ENCODE measurements around the gene C20orf141. TPM values are rescaled to one million over a fixed set of nuclear protein-coding genes. Genes with fewer than 3 reads are reported as not detected.

C20orf141 gene
- total RNA-seq, 1 donor from 2014 or later: not detected

GRCh38 chr20:2804041-2804828 lies 10.6 kb upstream of the C20orf141 start:
- H3K4me1 ChIP-seq (ENCODE audit: insufficient read depth, low read length): peaks cover 18% of the 10 kb centered on the region
- Mint-ChIP-seq H3K27ac (ENCODE audit: unreplicated experiment) (no peak overlapping the region), H3K36me3 (ENCODE audit: low read depth, unreplicated experiment) (no peaks in the 10 kb centered on the region), H3K4me1 (ENCODE audit: low read depth, unreplicated experiment) (peaks cover 10% of the 10 kb centered on the region), H3K27me3 (ENCODE audit: low read depth, unreplicated experiment) (peaks cover 72% of the 10 kb centered on the region), H3K4me3 (ENCODE audit: unreplicated experiment) (no peak overlapping the region), H3K9me3 (ENCODE audit: unreplicated experiment) (peaks cover 25% of the 10 kb centered on the region)
- H3K27me3 ChIP-seq (ENCODE audit: insufficient read depth, low read length): peaks cover 67% of the 10 kb centered on the region
- H2AFZ ChIP-seq (ENCODE audit: low read depth, low read length): no peak overlapping the region
- peak overlapping the region; percentile 60 for H3K4me2 ChIP-seq (ENCODE audit: low read length)
- no peak for TF ChIP-seq EZH2 (IDR thresholded peaks at IDR 0.05; ENCODE audit: insufficient read depth, low read length)
- DNase-seq (ENCODE audit: low read depth) (no peak), FAIRE-seq (no peak)
- H4K20me1 ChIP-seq (ENCODE audit: insufficient read depth, low read length): no peaks in the 10 kb centered on the region
- no peak overlapping the region for H3K4me3 ChIP-seq (ENCODE audit: insufficient read depth, low read depth, low read length)
- H3K27ac ChIP-seq (ENCODE audit: low read depth, low read length): no peak overlapping the region
- H3K9ac ChIP-seq (ENCODE audit: low read length): no peak overlapping the region
- H3K36me3 ChIP-seq (ENCODE audit: insufficient read depth, low read length): no peaks in the 10 kb centered on the region
- no peaks in the 10 kb centered on the region for H3K79me2 ChIP-seq (ENCODE audit: insufficient read depth, low read length)
- peaks cover 11% of the 10 kb centered on the region for H3K9me3 ChIP-seq (ENCODE audit: insufficient read depth, low read depth, low read length)

- Mint-ChIP-seq H3K4me3 (ENCODE audit: unreplicated experiment) (no peak overlapping the region), H3K27me3 (ENCODE audit: low read depth, unreplicated experiment) (peaks cover 68% of the 10 kb centered on the region), H3K4me1 (ENCODE audit: low read depth, unreplicated experiment) (peaks cover 7% of the 10 kb centered on the region), H3K36me3 (ENCODE audit: low read depth, unreplicated experiment) (no peaks in the 10 kb centered on the region), H3K9me3 (ENCODE audit: unreplicated experiment) (peaks cover 25% of the 10 kb centered on the region), H3K27ac (ENCODE audit: unreplicated experiment) (no peak overlapping the region)
- H3K27ac ChIP-seq (ENCODE audit: low read depth, low read length): no peak overlapping the region
- H4K20me1 ChIP-seq (ENCODE audit: insufficient read depth, low read length): no peaks in the 10 kb centered on the region
- peaks cover 62% of the 10 kb centered on the region for H3K27me3 ChIP-seq (ENCODE audit: insufficient read depth, low read length)
- H2AFZ ChIP-seq (ENCODE audit: low read depth, low read length): no peak overlapping the region
- H3K36me3 ChIP-seq (ENCODE audit: insufficient read depth, low read length): no peaks in the 10 kb centered on the region
- TF ChIP-seq EZH2 (IDR thresholded peaks at IDR 0.05; ENCODE audit: insufficient read depth, low read length) (peak; percentile 59), CTCF (IDR thresholded peaks at IDR 0.05; ENCODE audit: insufficient read depth, low read depth, low read length) (no peak)
- H3K79me2 ChIP-seq (ENCODE audit: insufficient read depth, low read length): no peaks in the 10 kb centered on the region
- H3K4me3 ChIP-seq (ENCODE audit: insufficient read depth, low read depth, low read length): no peak overlapping the region
- peak overlapping the region; percentile 60 for H3K4me2 ChIP-seq (ENCODE audit: low read length)
- FAIRE-seq: no peak
- DNase-seq (ENCODE audit: low read depth): no peak
- H3K9ac ChIP-seq (ENCODE audit: low read length): no peak overlapping the region
- peaks cover 11% of the 10 kb centered on the region for H3K9me3 ChIP-seq (ENCODE audit: insufficient read depth, low read depth, low read length)
- H3K4me1 ChIP-seq (ENCODE audit: insufficient read depth, low read length): peaks cover 13% of the 10 kb centered on the region
These were observed 9.7 kb upstream of the C20orf141 start for GRCh38 chr20:2804852-2805688.

GRCh38 chr20:2805689-2806350 lies 9.0 kb upstream of the C20orf141 start:
- Histone ChIP-seq H3K4me2 (ENCODE audit: low read length) (peak overlapping the region; percentile 60), H3K4me1 (ENCODE audit: insufficient read depth, low read length) (peaks cover 10% of the 10 kb centered on the region), H3K27ac (ENCODE audit: low read depth, low read length) (no peak overlapping the region), H3K4me3 (ENCODE audit: insufficient read depth, low read depth, low read length) (no peak overlapping the region), H3K9ac (ENCODE audit: low read length) (no peak overlapping the region), H4K20me1 (ENCODE audit: insufficient read depth, low read length) (no peaks in the 10 kb centered on the region), H3K9me3 (ENCODE audit: insufficient read depth, low read depth, low read length) (peaks cover 10% of the 10 kb centered on the region), H3K36me3 (ENCODE audit: insufficient read depth, low read length) (no peaks in the 10 kb centered on the region), H3K79me2 (ENCODE audit: insufficient read depth, low read length) (no peaks in the 10 kb centered on the region), H3K27me3 (ENCODE audit: insufficient read depth, low read length) (peaks cover 59% of the 10 kb centered on the region), H2AFZ (ENCODE audit: low read depth, low read length) (no peak overlapping the region)
- Mint-ChIP-seq H3K9me3 (ENCODE audit: unreplicated experiment) (peaks cover 25% of the 10 kb centered on the region), H3K4me1 (ENCODE audit: low read depth, unreplicated experiment) (peaks cover 7% of the 10 kb centered on the region), H3K27ac (ENCODE audit: unreplicated experiment) (no peak overlapping the region), H3K4me3 (ENCODE audit: unreplicated experiment) (no peak overlapping the region), H3K36me3 (ENCODE audit: low read depth, unreplicated experiment) (no peaks in the 10 kb centered on the region), H3K27me3 (ENCODE audit: low read depth, unreplicated experiment) (peaks cover 64% of the 10 kb centered on the region)
- DNase-seq (ENCODE audit: low read depth): peak; percentile 14
- FAIRE-seq: no peak
- TF ChIP-seq CTCF (IDR thresholded peaks at IDR 0.05; ENCODE audit: insufficient read depth, low read depth, low read length) (no peak), EZH2 (IDR thresholded peaks at IDR 0.05; ENCODE audit: insufficient read depth, low read length) (peak; percentile 48)
